Smooth muscle cell (in vitro differentiated cells): ENCODE results near the gene C9. TPM values are rescaled to one million over a fixed set of nuclear protein-coding genes. Genes with fewer than 3 reads are reported as not detected.

ENCODE experiments used
- DNase-seq: peaks from one replicate; lab custom pipeline; 2025; ENCODE audit not compliant: unreplicated experiment; lab: John Stamatoyannopoulos, UW
- H2AFZ ChIP-seq: fragments of 200-600 bp; sonication (generic); 2 replicates; pipeline ENCODE4 v1.6.0; 2016; ENCODE audit warnings: antibody characterized with exemption, low read depth, mild to moderate bottlenecking
- H3F3A ChIP-seq: fragments of 200-600 bp; sonication (generic); 2 replicates; pipeline ENCODE4 v1.6.0; 2017; ENCODE audit warnings: antibody characterized with exemption, low read depth
- H3K27ac ChIP-seq: fragments of 200-600 bp; sonication (generic); 2 replicates; pipeline ENCODE4 v1.5.1; 2016; ENCODE audit warnings: low read depth, mild to moderate bottlenecking
- H3K27me3 ChIP-seq: fragments of 200-600 bp; sonication (generic); 2 replicates; pipeline ENCODE4 v1.6.1; 2016; ENCODE audit warnings: low read depth, mild to moderate bottlenecking
- H3K36me3 ChIP-seq: fragments of 200-600 bp; sonication (generic); 2 replicates; pipeline ENCODE4 v1.5.1; 2016; ENCODE audit warnings: low read depth
- H3K4me1 ChIP-seq: fragments of 200-600 bp; sonication (generic); 2 replicates; pipeline ENCODE4 v1.5.1; 2016; ENCODE audit warnings: low read depth
- H3K4me2 ChIP-seq: fragments of 200-600 bp; sonication (generic); 2 replicates; pipeline ENCODE4 v1.6.0; 2016; ENCODE audit warnings: mild to moderate bottlenecking
- H3K4me3 ChIP-seq: fragments of 200-600 bp; sonication (generic); 2 replicates; pipeline ENCODE4 v1.5.1; 2016; ENCODE audit warnings: mild to moderate bottlenecking
- H3K79me2 ChIP-seq: fragments of 200-600 bp; sonication (generic); 2 replicates; pipeline ENCODE4 v1.6.0; 2016; ENCODE audit warnings: low read depth, mild to moderate bottlenecking
- H3K9ac ChIP-seq: fragments of 200-600 bp; sonication (generic); 2 replicates; pipeline ENCODE4 v1.6.0; 2016; ENCODE audit warnings: low read depth
- H3K9me3 ChIP-seq: fragments of 200-600 bp; sonication (generic); replicated peaks from 2 replicates; pipeline ENCODE4 v1.5.1; 2016; ENCODE audit warnings: low read depth
- H4K20me1 ChIP-seq: fragments of 200-600 bp; sonication (generic); 2 replicates; pipeline ENCODE4 v1.6.0; 2016; ENCODE audit warnings: low read depth
- WGBS: methylation state at CpG from one replicate; pipeline ENCODE4 v1.1.7; 2016; ENCODE audit warnings: low lambda C conversion rate; 5-methylcytosine and 5-hydroxymethylcytosine counted together
- polyA plus RNA-seq: library from polyadenylated mRNA; unstranded; fragments of >200 nt; fragmentation: Nextera tagmentation; extraction: Ambion mirVana; gene quantifications from 2 replicates; pipeline ENCODE4 v1.2.1, GENCODE V29; 2016
- total RNA-seq: library from RNA; depleted of rRNA; stranded (reverse); fragments of >200 nt; gene quantifications from 2 replicates; pipeline ENCODE4 v1.2.3, GENCODE V29; 2014
- TF ChIP-seq, protein P1 (sequence below): fragments of 200-600 bp; sonication (generic); IDR thresholded peaks from 2 replicates; pipeline ENCODE4 v1.5.1; 2017; ENCODE audit warnings: borderline replicate concordance, mild to moderate bottlenecking, antibody characterized with exemption; ENCODE audit not compliant: insufficient read depth, poor library complexity, severe bottlenecking

C9 gene
- total and polyA plus RNA-seq, 2 experiments from 2014 or later = not detected

- no peak overlapping the region for H3K4me3 ChIP-seq
- no peaks in the 10 kb centered on the region for H3F3A ChIP-seq
- DNase-seq = no peak
- H2AFZ ChIP-seq = no peak overlapping the region
- H3K9ac ChIP-seq = no peak overlapping the region
- H4K20me1 ChIP-seq = no peaks in the 10 kb centered on the region
- no peaks in the 10 kb centered on the region for H3K36me3 ChIP-seq
- TF ChIP-seq, protein P1, sequence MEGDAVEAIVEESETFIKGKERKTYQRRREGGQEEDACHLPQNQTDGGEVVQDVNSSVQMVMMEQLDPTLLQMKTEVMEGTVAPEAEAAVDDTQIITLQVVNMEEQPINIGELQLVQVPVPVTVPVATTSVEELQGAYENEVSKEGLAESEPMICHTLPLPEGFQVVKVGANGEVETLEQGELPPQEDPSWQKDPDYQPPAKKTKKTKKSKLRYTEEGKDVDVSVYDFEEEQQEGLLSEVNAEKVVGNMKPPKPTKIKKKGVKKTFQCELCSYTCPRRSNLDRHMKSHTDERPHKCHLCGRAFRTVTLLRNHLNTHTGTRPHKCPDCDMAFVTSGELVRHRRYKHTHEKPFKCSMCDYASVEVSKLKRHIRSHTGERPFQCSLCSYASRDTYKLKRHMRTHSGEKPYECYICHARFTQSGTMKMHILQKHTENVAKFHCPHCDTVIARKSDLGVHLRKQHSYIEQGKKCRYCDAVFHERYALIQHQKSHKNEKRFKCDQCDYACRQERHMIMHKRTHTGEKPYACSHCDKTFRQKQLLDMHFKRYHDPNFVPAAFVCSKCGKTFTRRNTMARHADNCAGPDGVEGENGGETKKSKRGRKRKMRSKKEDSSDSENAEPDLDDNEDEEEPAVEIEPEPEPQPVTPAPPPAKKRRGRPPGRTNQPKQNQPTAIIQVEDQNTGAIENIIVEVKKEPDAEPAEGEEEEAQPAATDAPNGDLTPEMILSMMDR = no peak
- no peaks in the 10 kb centered on the region for H3K4me1 ChIP-seq
- H3K27me3 ChIP-seq = no peaks in the 10 kb centered on the region
- no peak overlapping the region for H3K4me2 ChIP-seq
- H3K79me2 ChIP-seq = no peaks in the 10 kb centered on the region
- H3K27ac ChIP-seq = no peak overlapping the region
- no peaks in the 10 kb centered on the region for H3K9me3 ChIP-seq
Observed at GRCh38 chr5:39301406-39301805, 62.9 kb downstream of the C9 start.

GRCh38 chr5:39299962-39300361 is 64.3 kb downstream of the C9 start:
- no peak for DNase-seq
- no peak overlapping the region for H2AFZ ChIP-seq
- no peaks in the 10 kb centered on the region for H3K79me2 ChIP-seq
- no peak overlapping the region for H3K27ac ChIP-seq
- no peak overlapping the region for H3K9ac ChIP-seq
- H3K27me3 ChIP-seq = no peaks in the 10 kb centered on the region
- TF ChIP-seq, protein P1 = no peak
- no peak overlapping the region for H3K4me2 ChIP-seq
- no peak overlapping the region for H3K4me3 ChIP-seq
- no peaks in the 10 kb centered on the region for H3K9me3 ChIP-seq
- no peaks in the 10 kb centered on the region for H3F3A ChIP-seq
- no peaks in the 10 kb centered on the region for H4K20me1 ChIP-seq
- no peaks in the 10 kb centered on the region for H3K36me3 ChIP-seq
- H3K4me1 ChIP-seq = no peaks in the 10 kb centered on the region

DNA sequence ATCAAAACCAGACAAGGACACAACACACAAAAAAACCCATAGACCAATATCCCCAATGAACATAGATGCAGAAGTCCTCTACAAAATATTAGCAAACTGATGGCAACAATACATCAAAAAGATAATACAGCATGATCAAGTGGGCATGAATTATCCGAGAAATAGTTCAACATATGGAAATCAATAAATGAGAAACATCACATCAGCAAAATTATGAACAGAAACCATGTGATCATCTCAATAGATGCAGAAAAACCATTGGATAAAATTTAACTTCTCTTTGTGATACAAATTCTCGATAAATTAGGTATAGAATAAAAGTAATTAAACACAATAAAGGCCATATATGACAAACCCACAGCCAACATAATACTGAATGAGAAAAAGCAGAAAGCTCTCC is 69.6 kb downstream of the C9 start:
- H3F3A ChIP-seq = no peaks in the 10 kb centered on the region
- H4K20me1 ChIP-seq = no peaks in the 10 kb centered on the region
- H3K9ac ChIP-seq = no peak overlapping the region
- DNase-seq = no peak
- no peaks in the 10 kb centered on the region for H3K9me3 ChIP-seq
- H2AFZ ChIP-seq = no peak overlapping the region
- H3K27me3 ChIP-seq = no peaks in the 10 kb centered on the region
- no peaks in the 10 kb centered on the region for H3K79me2 ChIP-seq
- H3K4me3 ChIP-seq = no peak overlapping the region
- no peaks in the 10 kb centered on the region for H3K36me3 ChIP-seq
- WGBS = 85% methylated on average over 2 of the region's 2 CpGs
- no peak overlapping the region for H3K4me2 ChIP-seq
- H3K4me1 ChIP-seq = no peaks in the 10 kb centered on the region
- TF ChIP-seq, protein P1 = no peak
- H3K27ac ChIP-seq = no peak overlapping the region

DNA sequence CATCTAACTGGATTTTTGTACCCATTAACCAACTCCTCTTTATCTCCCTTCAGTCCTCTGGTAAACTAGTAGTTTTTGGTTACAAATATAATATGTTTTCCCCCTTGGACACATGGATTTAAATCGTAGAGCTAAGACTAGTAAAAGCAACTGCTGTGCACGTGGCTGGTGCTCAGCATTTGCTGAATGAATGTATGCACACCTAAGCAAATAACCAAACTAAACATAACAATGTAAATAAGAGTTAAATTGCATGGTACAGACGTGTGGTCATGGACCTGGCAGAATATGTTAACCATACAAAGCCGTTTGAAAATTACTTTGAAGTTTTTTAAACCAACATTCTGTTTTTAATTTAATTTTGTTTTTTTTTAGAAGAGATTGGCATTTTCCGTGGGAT is 79.7 kb downstream of the C9 start:
- Histone ChIP-seq H3K9me3 (no peaks in the 10 kb centered on the region), H3K36me3 (no peaks in the 10 kb centered on the region), H3K9ac (no peak overlapping the region), H2AFZ (no peak overlapping the region), H3K4me3 (no peak overlapping the region), H4K20me1 (no peaks in the 10 kb centered on the region), H3F3A (no peaks in the 10 kb centered on the region), H3K4me1 (no peaks in the 10 kb centered on the region), H3K4me2 (no peak overlapping the region), H3K27me3 (no peaks in the 10 kb centered on the region), H3K79me2 (no peaks in the 10 kb centered on the region), H3K27ac (no peak overlapping the region)
- no peak for DNase-seq
- TF ChIP-seq, protein P1 = no peak
- 76% methylated on average over 5 of the region's 5 CpGs for WGBS
